Measurements from ENCODE around the gene GP1BA. TPM values are rescaled to one million over a fixed set of nuclear protein-coding genes. Genes with fewer than 3 reads are reported as not detected.
A peak's percentile ranks its signal among the peaks of the same experiment; 100 is the strongest.

Gene GP1BA
- total and polyA plus RNA-seq, 10 of the 15 experiments (the other 5 are each of a cell fraction or from before 2014, with no cell fraction given), result 0.04 to 0.67 (median 0.28) TPM; not detected in 1

- no peak for TF ChIP-seq USF1 (IDR thresholded peaks at IDR 0.05; ENCODE audit: borderline replicate concordance, extremely low read length, insufficient read depth, low read depth, low read length)
- no peak for TF ChIP-seq RUNX3 (IDR thresholded peaks at IDR 0.05; ENCODE audit: low read length)
- TF ChIP-seq, protein P1, sequence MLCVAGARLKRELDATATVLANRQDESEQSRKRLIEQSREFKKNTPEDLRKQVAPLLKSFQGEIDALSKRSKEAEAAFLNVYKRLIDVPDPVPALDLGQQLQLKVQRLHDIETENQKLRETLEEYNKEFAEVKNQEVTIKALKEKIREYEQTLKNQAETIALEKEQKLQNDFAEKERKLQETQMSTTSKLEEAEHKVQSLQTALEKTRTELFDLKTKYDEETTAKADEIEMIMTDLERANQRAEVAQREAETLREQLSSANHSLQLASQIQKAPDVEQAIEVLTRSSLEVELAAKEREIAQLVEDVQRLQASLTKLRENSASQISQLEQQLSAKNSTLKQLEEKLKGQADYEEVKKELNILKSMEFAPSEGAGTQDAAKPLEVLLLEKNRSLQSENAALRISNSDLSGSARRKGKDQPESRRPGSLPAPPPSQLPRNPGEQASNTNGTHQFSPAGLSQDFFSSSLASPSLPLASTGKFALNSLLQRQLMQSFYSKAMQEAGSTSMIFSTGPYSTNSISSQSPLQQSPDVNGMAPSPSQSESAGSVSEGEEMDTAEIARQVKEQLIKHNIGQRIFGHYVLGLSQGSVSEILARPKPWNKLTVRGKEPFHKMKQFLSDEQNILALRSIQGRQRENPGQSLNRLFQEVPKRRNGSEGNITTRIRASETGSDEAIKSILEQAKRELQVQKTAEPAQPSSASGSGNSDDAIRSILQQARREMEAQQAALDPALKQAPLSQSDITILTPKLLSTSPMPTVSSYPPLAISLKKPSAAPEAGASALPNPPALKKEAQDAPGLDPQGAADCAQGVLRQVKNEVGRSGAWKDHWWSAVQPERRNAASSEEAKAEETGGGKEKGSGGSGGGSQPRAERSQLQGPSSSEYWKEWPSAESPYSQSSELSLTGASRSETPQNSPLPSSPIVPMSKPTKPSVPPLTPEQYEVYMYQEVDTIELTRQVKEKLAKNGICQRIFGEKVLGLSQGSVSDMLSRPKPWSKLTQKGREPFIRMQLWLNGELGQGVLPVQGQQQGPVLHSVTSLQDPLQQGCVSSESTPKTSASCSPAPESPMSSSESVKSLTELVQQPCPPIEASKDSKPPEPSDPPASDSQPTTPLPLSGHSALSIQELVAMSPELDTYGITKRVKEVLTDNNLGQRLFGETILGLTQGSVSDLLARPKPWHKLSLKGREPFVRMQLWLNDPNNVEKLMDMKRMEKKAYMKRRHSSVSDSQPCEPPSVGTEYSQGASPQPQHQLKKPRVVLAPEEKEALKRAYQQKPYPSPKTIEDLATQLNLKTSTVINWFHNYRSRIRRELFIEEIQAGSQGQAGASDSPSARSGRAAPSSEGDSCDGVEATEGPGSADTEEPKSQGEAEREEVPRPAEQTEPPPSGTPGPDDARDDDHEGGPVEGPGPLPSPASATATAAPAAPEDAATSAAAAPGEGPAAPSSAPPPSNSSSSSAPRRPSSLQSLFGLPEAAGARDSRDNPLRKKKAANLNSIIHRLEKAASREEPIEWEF (IDR thresholded peaks at IDR 0.05; ENCODE audit: insufficient replicate concordance, low read depth, low read length), result no peak
- TF ChIP-seq ZNF274 (IDR thresholded peaks at IDR 0.05; ENCODE audit: insufficient read depth, insufficient read length), result no peak
- no peak for TF ChIP-seq NR2C1 (IDR thresholded peaks at IDR 0.05)
- no peak for TF ChIP-seq NFIC (IDR thresholded peaks at IDR 0.05; ENCODE audit: low read depth, low read length)
- no peak for TF ChIP-seq POLR2AphosphoS2 (IDR thresholded peaks at IDR 0.05; ENCODE audit: low read depth, low read length)
- no peak for TF ChIP-seq MYB (IDR thresholded peaks at IDR 0.05; ENCODE audit: borderline replicate concordance, low read depth, low read length)
- no peak for TF ChIP-seq KDM1A (IDR thresholded peaks at IDR 0.05; ENCODE audit: borderline replicate concordance)
- no peak for TF ChIP-seq ZBTB4 (CRISPR knock-in tag; IDR thresholded peaks at IDR 0.05)
- no peak for TF ChIP-seq IKZF1 (conservative IDR thresholded peaks at IDR 0.05)
- peak; percentile 94 for TF ChIP-seq CREM (IDR thresholded peaks at IDR 0.05; ENCODE audit: low read depth)
- peak; percentile 98 for TF ChIP-seq CREB1 (IDR thresholded peaks at IDR 0.05; ENCODE audit: low read depth)
- no peak for TF ChIP-seq TCF3 (IDR thresholded peaks at IDR 0.05; ENCODE audit: borderline replicate concordance, insufficient read depth, low read depth, low read length)
Observed at GRCh38 chr17:4899341-4900230, 32.5 kb upstream of the GP1BA start, which contains the start of gene C17orf107 (continued).
